Vagina (tissue), 2 donors: ENCODE data around the gene DUOXA1. TPM values are rescaled to one million over a fixed set of nuclear protein-coding genes. Genes with fewer than 3 reads are reported as not detected.

ENCODE experiments used
- DNase-seq, 2 donors: peaks; one replicate each; pipeline ENCODE4 v3.0.0-alpha.2; 2017; ENCODE audit errors: extremely low spot score in 2 of 2
- H3K27ac ChIP-seq: fragments of 200-600 bp; sonication (generic); one replicate; pipeline ENCODE4 v1.5.1; 2019
- H3K27me3 ChIP-seq: fragments of 200-600 bp; sonication (generic); one replicate; pipeline ENCODE4 v1.5.1; 2019
- H3K36me3 ChIP-seq, 2 donors: fragments of 200-600 bp; sonication (generic); one replicate each; pipeline ENCODE4 v1.5.1; 2017 to 2019
- H3K4me1 ChIP-seq: fragments of 200-600 bp; sonication (generic); one replicate; pipeline ENCODE4 v1.5.1; 2019
- H3K4me3 ChIP-seq, 2 donors: fragments of 200-600 bp; sonication (generic); 1 replicate in 1 of 2; 2 replicates in 1 of 2; pipeline ENCODE4 v1.5.1; 2016 to 2019
- H3K9me3 ChIP-seq: fragments of 200-600 bp; sonication (generic); one replicate; pipeline ENCODE4 v1.5.1; 2019
- CTCF ChIP-seq, 3 experiments: fragments of 450-650 bp in 2 of 3; fragments of 200-600 bp in 1 of 3; sonication (generic) in 1 of 3; IDR thresholded peaks; one replicate each; pipeline ENCODE4 v1.5.1; 2017 to 2019; ENCODE audit warnings: antibody characterized with exemption in 3 of 3, mild to moderate bottlenecking in 2 of 3, moderate library complexity in 2 of 3
- POLR2A ChIP-seq, 2 donors: fragments of 450-650 bp; IDR thresholded peaks; one replicate each; pipeline ENCODE4 v1.6.1; 2017; ENCODE audit warnings: antibody characterized with exemption in 2 of 2, mild to moderate bottlenecking in 2 of 2, moderate library complexity in 2 of 2
- POLR2AphosphoS5 ChIP-seq, 2 donors: sonication (generic); formaldehyde crosslinking; IDR thresholded peaks; one replicate each; pipeline ENCODE4 v1.9.0; 2017; ENCODE audit warnings: antibody characterized with exemption in 2 of 2, mild to moderate bottlenecking in 2 of 2, low read depth in 1 of 2; ENCODE audit not compliant: insufficient read depth in 1 of 2
- intact Hi-C: fragments of 100-400 bp; cut with DNase I; formaldehyde crosslinking; loops from one replicate; pipeline ENCODE4 v1.15.1; 2023
- total RNA-seq: library from RNA; depleted of rRNA; stranded (reverse); fragments of >200 nt; gene quantifications from one replicate; pipeline ENCODE4 v1.2.3, GENCODE V29; 2016

DUOXA1 gene
- total RNA-seq, 1 donor from 2014 or later = 66.5 TPM

- Histone ChIP-seq H3K9me3 (no peaks in the 10 kb centered on the region), H3K27me3 (no peaks in the 10 kb centered on the region), H3K4me1 (peaks cover 24% of the 10 kb centered on the region), H3K36me3 (no peaks in the 10 kb centered on the region), H3K27ac (no peak overlapping the region), H3K4me3 (no peak overlapping the region)
- no peak for DNase-seq
- TF ChIP-seq POLR2A (IDR thresholded peaks at IDR 0.05) (no peak), POLR2AphosphoS5 (IDR thresholded peaks at IDR 0.05; ENCODE audit: insufficient read depth in 1 of 2, low read depth in 1 of 2) (no peak)
- intact Hi-C loops = no loop called here
Observed at GRCh38 chr15:45169608-45170480, 40.2 kb upstream of the DUOXA1 start.

GRCh38 chr15:45168751-45169551 lies 39.3 kb upstream of the DUOXA1 start:
- Histone ChIP-seq H3K9me3 (no peaks in the 10 kb centered on the region), H3K27me3 (no peaks in the 10 kb centered on the region), H3K27ac (peak overlapping the region; percentile 99), H3K4me3 (no peak overlapping the region), H3K4me1 (peaks cover 24% of the 10 kb centered on the region), H3K36me3 (no peaks in the 10 kb centered on the region)
- no peak for DNase-seq
- TF ChIP-seq CTCF (IDR thresholded peaks at IDR 0.05) = no peak
- no peak for TF ChIP-seq POLR2A (IDR thresholded peaks at IDR 0.05)
- intact Hi-C loops = no loop called here

GRCh38 chr15:45168286-45168685 lies 38.6 kb upstream of the DUOXA1 start:
- Histone ChIP-seq H3K4me1 (peaks cover 24% of the 10 kb centered on the region), H3K27me3 (no peaks in the 10 kb centered on the region), H3K4me3 (no peak overlapping the region), H3K9me3 (no peaks in the 10 kb centered on the region), H3K27ac (peak overlapping the region; percentile 99), H3K36me3 (no peaks in the 10 kb centered on the region)
- TF ChIP-seq POLR2AphosphoS5 (IDR thresholded peaks at IDR 0.05; ENCODE audit: insufficient read depth in 1 of 2, low read depth in 1 of 2) = no peak
- TF ChIP-seq CTCF (IDR thresholded peaks at IDR 0.05) = no peak
- no peak for TF ChIP-seq POLR2A (IDR thresholded peaks at IDR 0.05)
- no peak for DNase-seq
- intact Hi-C loops = no loop called here

GRCh38 chr15:45167631-45168205 lies 38.0 kb upstream of the DUOXA1 start:
- intact Hi-C loops = loop anchor here (2.0 kb wide), 1 partner anchor 33 kb away; no protein-coding TSS in a partner anchor
- Histone ChIP-seq H3K4me3 (peak overlapping the region; percentile 64 to 83), H3K4me1 (peaks cover 26% of the 10 kb centered on the region)

More at GRCh38 chr15:45167631-45168205, 38.0 kb upstream of the DUOXA1 start:
- TF ChIP-seq POLR2AphosphoS5 (IDR thresholded peaks at IDR 0.05; ENCODE audit: insufficient read depth in 1 of 2, low read depth in 1 of 2) (no peak), CTCF (IDR thresholded peaks at IDR 0.05) (peak in 1 of 3 experiments; percentile 1)
- Histone ChIP-seq H3K27me3 (no peaks in the 10 kb centered on the region), H3K9me3 (no peaks in the 10 kb centered on the region), H3K27ac (peak overlapping the region; percentile 99), H3K36me3 (no peaks in the 10 kb centered on the region)
- no peak for DNase-seq
